Cardiac muscle cell (in vitro differentiated cells and primary cell): ENCODE data around the gene WDFY4. TPM values are rescaled to one million over a fixed set of nuclear protein-coding genes. Genes with fewer than 3 reads are reported as not detected.

ENCODE experiments used
- DNase-seq, 2 donors: peaks; one replicate each; pipeline versions ENCODE4 v3.0.0 to v3.0.0-alpha.2; 2010 to 2017; ENCODE audit warnings: low read depth in 1 of 2, low spot score in 1 of 2
- H3K27ac ChIP-seq: fragments of 200-600 bp; sonication (generic); 2 replicates; pipeline ENCODE4 v1.5.1; 2016
- H3K27me3 ChIP-seq: fragments of 200-600 bp; sonication (generic); 2 replicates; pipeline ENCODE4 v1.6.0; 2016; ENCODE audit warnings: control low read depth
- H3K36me3 ChIP-seq: fragments of 200-600 bp; sonication (generic); 2 replicates; pipeline ENCODE4 v1.5.1; 2016; ENCODE audit warnings: control low read depth
- H3K4me1 ChIP-seq: fragments of 200-600 bp; sonication (generic); 2 replicates; pipeline ENCODE4 v1.8.1; 2017; ENCODE audit warnings: low read depth, mild to moderate bottlenecking, mixed run types
- H3K4me3 ChIP-seq: fragments of 200-600 bp; sonication (generic); 2 replicates; pipeline ENCODE4 v1.5.1; 2016; ENCODE audit warnings: mild to moderate bottlenecking
- H3K9me3 ChIP-seq: fragments of 200-600 bp; sonication (generic); 2 replicates; pipeline ENCODE4 v1.5.1; 2017; ENCODE audit warnings: low read depth, mild to moderate bottlenecking, control low read depth
- polyA plus RNA-seq: library from polyadenylated mRNA; unstranded; fragments of >200 nt; fragmentation: Nextera tagmentation; extraction: Ambion mirVana; gene quantifications from 2 replicates; pipeline ENCODE4 v1.2.1, GENCODE V29; 2016
- total RNA-seq: library from RNA; depleted of rRNA; stranded (reverse); fragments of >200 nt; gene quantifications from 2 replicates; pipeline ENCODE4 v1.2.3, GENCODE V29; 2016
- TF ChIP-seq, protein P1 (sequence below): IDR thresholded peaks from 2 replicates; pipeline ENCODE4 v1.5.1; 2012; ENCODE audit warnings: low read depth, mild to moderate bottlenecking, low read length

Gene WDFY4
- total and polyA plus RNA-seq, 2 experiments from 2014 or later: not detected

DNA sequence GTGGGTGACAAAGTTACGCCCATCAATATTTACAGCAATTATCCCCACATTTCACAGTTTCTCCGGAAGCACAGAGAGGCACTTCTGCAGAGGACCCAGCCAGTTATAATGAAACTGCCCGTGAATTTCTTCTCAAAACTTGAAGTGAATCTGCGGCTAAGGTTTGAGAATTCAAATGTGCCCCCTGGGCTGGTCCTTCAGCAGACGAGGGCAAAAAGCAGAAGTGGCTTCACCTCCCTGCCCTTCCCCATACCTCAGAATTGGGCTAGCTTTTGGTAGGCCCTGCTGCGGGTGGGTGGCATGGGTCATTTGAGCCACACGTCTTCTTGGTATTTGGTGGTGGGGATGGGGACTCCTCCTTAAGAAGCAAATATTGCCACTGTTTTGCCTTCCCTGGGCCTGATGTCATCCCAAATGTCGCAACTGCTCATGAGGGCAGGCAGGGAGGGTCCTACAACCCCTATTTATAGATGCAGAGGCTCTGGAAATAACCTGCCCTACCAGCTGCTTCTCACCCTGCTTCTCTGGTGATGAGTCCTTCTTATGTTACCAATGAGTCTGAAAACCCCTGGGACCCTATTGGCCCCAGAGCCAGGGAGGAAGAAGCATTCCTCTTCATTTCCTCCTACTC is 16.6 kb upstream of the WDFY4 start:
- Histone ChIP-seq H3K27me3 (no peaks in the 10 kb centered on the region), H3K36me3 (no peaks in the 10 kb centered on the region), H3K4me3 (no peak overlapping the region), H3K4me1 (no peaks in the 10 kb centered on the region), H3K27ac (no peak overlapping the region), H3K9me3 (no peaks in the 10 kb centered on the region)
- TF ChIP-seq, protein P1, sequence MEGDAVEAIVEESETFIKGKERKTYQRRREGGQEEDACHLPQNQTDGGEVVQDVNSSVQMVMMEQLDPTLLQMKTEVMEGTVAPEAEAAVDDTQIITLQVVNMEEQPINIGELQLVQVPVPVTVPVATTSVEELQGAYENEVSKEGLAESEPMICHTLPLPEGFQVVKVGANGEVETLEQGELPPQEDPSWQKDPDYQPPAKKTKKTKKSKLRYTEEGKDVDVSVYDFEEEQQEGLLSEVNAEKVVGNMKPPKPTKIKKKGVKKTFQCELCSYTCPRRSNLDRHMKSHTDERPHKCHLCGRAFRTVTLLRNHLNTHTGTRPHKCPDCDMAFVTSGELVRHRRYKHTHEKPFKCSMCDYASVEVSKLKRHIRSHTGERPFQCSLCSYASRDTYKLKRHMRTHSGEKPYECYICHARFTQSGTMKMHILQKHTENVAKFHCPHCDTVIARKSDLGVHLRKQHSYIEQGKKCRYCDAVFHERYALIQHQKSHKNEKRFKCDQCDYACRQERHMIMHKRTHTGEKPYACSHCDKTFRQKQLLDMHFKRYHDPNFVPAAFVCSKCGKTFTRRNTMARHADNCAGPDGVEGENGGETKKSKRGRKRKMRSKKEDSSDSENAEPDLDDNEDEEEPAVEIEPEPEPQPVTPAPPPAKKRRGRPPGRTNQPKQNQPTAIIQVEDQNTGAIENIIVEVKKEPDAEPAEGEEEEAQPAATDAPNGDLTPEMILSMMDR: no peak
- no peak for DNase-seq

DNA sequence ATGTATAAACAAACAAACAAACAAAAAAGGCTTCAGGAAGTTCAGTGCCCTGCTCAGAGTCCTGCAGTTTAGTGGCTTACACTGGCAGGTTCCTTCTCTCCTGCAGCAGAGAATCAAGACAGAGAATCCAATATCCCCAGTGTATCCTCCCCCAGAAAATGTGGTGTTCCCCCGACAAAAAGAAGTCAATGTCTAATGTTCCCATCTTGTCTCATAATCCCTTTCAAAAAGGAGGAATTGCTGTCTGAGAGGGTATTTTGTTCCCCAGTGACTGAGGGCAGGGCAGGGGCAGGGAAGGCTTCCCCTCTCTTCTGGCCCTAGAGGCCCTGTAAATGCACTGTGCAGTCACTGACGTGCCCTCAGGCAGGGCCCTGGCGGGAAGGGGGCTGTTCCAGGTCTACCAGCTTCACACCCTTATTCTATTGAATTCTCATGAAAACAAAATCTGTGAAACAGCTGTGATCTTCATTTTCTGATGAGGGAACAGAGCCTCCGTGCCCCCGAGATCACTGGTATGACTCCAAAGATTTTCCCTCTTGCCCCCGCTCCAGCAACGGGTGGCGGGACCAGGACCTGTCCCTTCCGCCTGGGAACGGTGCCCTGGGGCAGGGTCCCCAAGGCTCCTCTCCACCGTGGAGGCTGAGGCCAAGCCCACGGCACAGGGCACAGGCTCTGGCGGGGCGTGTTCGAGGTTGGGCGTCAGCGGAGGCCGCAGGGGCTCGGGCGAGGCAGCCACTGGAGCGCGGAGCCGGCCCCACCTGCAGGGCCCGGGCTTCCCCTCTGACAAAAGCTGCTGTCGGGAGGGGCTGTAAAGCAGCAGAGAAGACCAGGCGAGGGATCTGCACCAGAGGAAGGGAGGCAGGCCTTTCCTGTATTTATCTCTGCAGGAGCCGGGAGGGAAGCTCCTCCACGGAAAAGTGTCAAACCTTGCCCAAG is 13.4 kb upstream of the WDFY4 start:
- Histone ChIP-seq H3K27ac (no peak overlapping the region), H3K36me3 (no peaks in the 10 kb centered on the region), H3K4me1 (no peaks in the 10 kb centered on the region), H3K4me3 (no peak overlapping the region), H3K27me3 (no peaks in the 10 kb centered on the region), H3K9me3 (no peaks in the 10 kb centered on the region)
- no peak for DNase-seq
- TF ChIP-seq, protein P1: no peak

DNA sequence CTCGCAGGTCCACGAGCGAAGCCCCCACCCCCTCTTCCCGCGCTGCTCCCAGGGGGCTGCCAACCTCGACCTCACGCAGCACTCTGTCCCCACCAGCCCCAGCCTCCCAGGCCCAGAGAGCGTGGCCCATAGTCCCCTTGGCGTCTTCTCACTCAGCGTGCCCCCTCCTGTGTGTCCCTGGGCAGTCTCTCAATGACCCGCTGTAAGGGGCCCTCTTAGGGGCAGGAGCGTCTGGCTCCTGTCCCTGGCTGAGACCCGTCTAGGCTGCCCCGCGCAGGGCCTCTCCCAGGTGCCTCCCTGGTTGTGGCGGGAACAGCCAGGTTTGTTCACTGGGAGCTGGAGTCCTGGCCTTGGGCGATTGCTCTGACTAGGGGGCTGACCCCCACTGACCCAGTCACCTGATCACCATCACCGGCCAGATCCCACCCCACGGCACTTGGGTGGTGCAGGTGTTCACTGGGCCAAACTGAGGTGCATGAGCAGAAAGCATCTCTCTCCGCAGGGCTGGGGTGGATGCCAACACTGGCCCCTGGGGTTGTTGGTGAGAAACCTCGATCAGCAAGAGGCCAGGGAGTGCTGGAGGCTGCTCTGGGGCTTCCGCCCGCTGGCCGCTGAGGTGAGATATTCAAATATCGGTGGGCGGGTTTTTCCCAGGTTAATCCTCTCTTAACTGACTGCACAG is 12.6 kb upstream of the WDFY4 start:
- H3K27ac ChIP-seq: no peak overlapping the region
- H3K36me3 ChIP-seq: no peaks in the 10 kb centered on the region
- H3K9me3 ChIP-seq: no peaks in the 10 kb centered on the region
- H3K4me3 ChIP-seq: no peak overlapping the region
- DNase-seq: no peak
- TF ChIP-seq, protein P1: no peak
- H3K4me1 ChIP-seq: no peaks in the 10 kb centered on the region
- H3K27me3 ChIP-seq: no peaks in the 10 kb centered on the region

DNA sequence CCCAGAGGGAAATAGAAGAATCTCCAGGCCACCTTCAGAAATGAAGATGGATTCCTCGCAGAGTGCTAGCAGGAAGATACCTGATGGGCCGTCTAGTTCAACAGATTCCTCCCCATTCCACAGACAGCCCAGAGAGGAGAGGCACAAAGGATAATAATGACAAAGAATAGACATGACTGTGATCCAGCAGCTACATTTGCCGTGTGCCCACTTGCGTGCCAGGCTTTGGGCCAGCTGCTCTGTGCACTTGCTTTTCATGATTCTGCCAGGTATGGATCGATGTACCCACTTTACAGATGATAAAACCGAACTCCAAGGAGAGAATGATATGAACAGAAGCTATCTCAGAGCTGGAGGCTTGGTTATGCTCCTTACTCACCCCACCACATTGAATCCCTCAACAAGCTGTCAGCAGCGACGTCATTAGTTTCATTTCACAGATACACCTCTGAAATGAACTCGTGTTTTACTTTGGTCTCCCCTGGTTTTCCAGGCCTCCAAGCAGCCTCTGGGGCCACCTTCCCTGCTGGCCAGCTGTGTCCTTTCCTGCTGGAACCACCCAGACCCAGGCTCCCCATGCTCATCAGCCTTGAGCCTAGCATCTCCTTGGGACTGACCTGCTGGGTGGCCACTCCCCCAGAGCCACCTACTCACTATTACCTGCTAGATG is 11.9 kb upstream of the WDFY4 start:
- Histone ChIP-seq H3K4me3 (no peak overlapping the region), H3K9me3 (no peaks in the 10 kb centered on the region), H3K27me3 (no peaks in the 10 kb centered on the region), H3K4me1 (no peaks in the 10 kb centered on the region), H3K27ac (no peak overlapping the region), H3K36me3 (no peaks in the 10 kb centered on the region)
- TF ChIP-seq, protein P1: no peak
- no peak for DNase-seq

GRCh38 chr10:48677625-48678024 is 7.0 kb upstream of the WDFY4 start:
- no peak for DNase-seq
- no peak overlapping the region for H3K4me3 ChIP-seq
- H3K27ac ChIP-seq: no peak overlapping the region
- H3K36me3 ChIP-seq: no peaks in the 10 kb centered on the region
- TF ChIP-seq, protein P1: no peak
- no peaks in the 10 kb centered on the region for H3K27me3 ChIP-seq
- no peaks in the 10 kb centered on the region for H3K9me3 ChIP-seq
- no peaks in the 10 kb centered on the region for H3K4me1 ChIP-seq
